H9 (cell line): Measurements from ENCODE around the gene TCEAL3. TPM values are rescaled to one million over a fixed set of nuclear protein-coding genes. Genes with fewer than 3 reads are reported as not detected.
A peak's percentile ranks its signal among the peaks of the same experiment; 100 is the strongest.

ENCODE experiments used
- DNase-seq: peaks from one replicate; pipeline ENCODE4 v3.0.0-alpha.2; 2017
- H2AFZ ChIP-seq: one replicate; pipeline ENCODE4 v1.6.1; 2013; ENCODE audit warnings: mild to moderate bottlenecking, low read length, control low read depth, moderate library complexity
- H2AK5ac ChIP-seq: 2 replicates; pipeline ENCODE4 v1.6.1; 2013; ENCODE audit warnings: low read length, control low read depth, mixed read lengths; ENCODE audit not compliant: insufficient read length
- H2BK120ac ChIP-seq: one replicate; pipeline ENCODE4 v1.6.1; 2013; ENCODE audit warnings: low read depth, mild to moderate bottlenecking, low read length, control low read depth, inconsistent platforms; ENCODE audit not compliant: poor library complexity, severe bottlenecking
- H2BK12ac ChIP-seq: 2 replicates; pipeline ENCODE4 v1.6.1; 2013; ENCODE audit warnings: low read length, control low read depth, mixed read lengths, low read depth; ENCODE audit not compliant: insufficient read length
- H2BK15ac ChIP-seq: 2 replicates; pipeline ENCODE4 v1.6.1; 2013; ENCODE audit warnings: low read depth, low read length, control low read depth
- H2BK20ac ChIP-seq: one replicate; pipeline ENCODE4 v1.6.1; 2013; ENCODE audit warnings: low read depth, mild to moderate bottlenecking, low read length, control low read depth, inconsistent platforms; ENCODE audit not compliant: poor library complexity, severe bottlenecking
- H2BK5ac ChIP-seq: 2 replicates; pipeline ENCODE4 v1.6.1; 2013; ENCODE audit warnings: low read length, control low read depth, mixed read lengths; ENCODE audit not compliant: insufficient read length
- H3K14ac ChIP-seq: 2 replicates; pipeline ENCODE4 v1.6.1; 2013; ENCODE audit warnings: low read length, control low read depth; ENCODE audit not compliant: insufficient read depth
- H3K18ac ChIP-seq: 2 replicates; pipeline ENCODE4 v1.6.1; 2013; ENCODE audit warnings: low read depth, mild to moderate bottlenecking, mixed read lengths, low read length, control low read depth; ENCODE audit not compliant: insufficient read length
- H3K23ac ChIP-seq: 2 replicates; pipeline ENCODE4 v1.6.1; 2013; ENCODE audit warnings: low read length, control low read depth, mixed read lengths, low read depth; ENCODE audit not compliant: insufficient read length
- H3K23me2 ChIP-seq: 2 replicates; pipeline ENCODE4 v1.6.1; 2013; ENCODE audit warnings: low read depth, mild to moderate bottlenecking, mixed read lengths, low read length, control low read depth; ENCODE audit not compliant: insufficient read length, poor library complexity, severe bottlenecking
- H3K27ac ChIP-seq: 2 replicates; pipeline ENCODE4 v1.5.1; 2013; ENCODE audit warnings: low read length, control low read depth, mixed read lengths, low read depth; ENCODE audit not compliant: insufficient read length
- H3K27me3 ChIP-seq: 2 replicates; pipeline ENCODE4 v1.6.1; 2013; ENCODE audit warnings: low read length, control low read depth, inconsistent platforms; ENCODE audit not compliant: insufficient read depth
- H3K4ac ChIP-seq: 2 replicates; pipeline ENCODE4 v1.6.1; 2013; ENCODE audit warnings: low read depth, mild to moderate bottlenecking, control low read depth, inconsistent platforms, low read length, moderate library complexity
- H3K4me1 ChIP-seq: 2 replicates; pipeline ENCODE4 v1.6.1; 2013; ENCODE audit warnings: low read length, control low read depth, inconsistent platforms; ENCODE audit not compliant: insufficient read depth
- H3K4me2 ChIP-seq: 2 replicates; pipeline ENCODE4 v1.6.1; 2013; ENCODE audit warnings: low read length, control low read depth, mixed read lengths; ENCODE audit not compliant: insufficient read length, insufficient read depth
- H3K56ac ChIP-seq: 2 replicates; pipeline ENCODE4 v1.6.1; 2013; ENCODE audit warnings: low read depth, mild to moderate bottlenecking, mixed read lengths, low read length, control low read depth; ENCODE audit not compliant: insufficient read length
- H3K79me1 ChIP-seq: 2 replicates; pipeline ENCODE4 v1.6.1; 2013; ENCODE audit warnings: low read depth, mild to moderate bottlenecking, moderate library complexity, low read length, control low read depth, inconsistent platforms; ENCODE audit not compliant: insufficient read depth, poor library complexity, severe bottlenecking
- H3K79me2 ChIP-seq: 2 replicates; pipeline ENCODE4 v1.6.1; 2013; ENCODE audit warnings: low read length, control low read depth, inconsistent platforms; ENCODE audit not compliant: insufficient read depth
- H3K9ac ChIP-seq: 2 replicates; pipeline ENCODE4 v1.6.1; 2013; ENCODE audit warnings: low read length, control low read depth, mixed read lengths; ENCODE audit not compliant: insufficient read length; ENCODE audit errors: extremely low read depth
- H3K9me3 ChIP-seq: one replicate; pipeline ENCODE4 v1.6.1; 2013; ENCODE audit warnings: low read depth, low read length, inconsistent platforms; ENCODE audit not compliant: control insufficient read depth
- H3T11ph ChIP-seq: one replicate; pipeline ENCODE4 v1.6.1; 2013; ENCODE audit warnings: mild to moderate bottlenecking, low read length, control low read depth, inconsistent platforms
- H4K20me1 ChIP-seq: one replicate; pipeline ENCODE4 v1.6.1; 2013; ENCODE audit not compliant: control insufficient read depth, insufficient read length, insufficient read depth
- H4K5ac ChIP-seq: 2 replicates; pipeline ENCODE4 v1.6.1; 2013; ENCODE audit warnings: low read depth, mild to moderate bottlenecking, mixed read lengths, low read length, control low read depth; ENCODE audit not compliant: insufficient read length
- H4K8ac ChIP-seq: replicated peaks from 2 replicates; pipeline ENCODE4 v1.6.1; 2013; ENCODE audit warnings: low read length, control low read depth, mixed read lengths, low read depth; ENCODE audit not compliant: insufficient read length
- H4K91ac ChIP-seq: 2 replicates; pipeline ENCODE4 v1.6.1; 2013; ENCODE audit warnings: low read depth, mild to moderate bottlenecking, moderate library complexity, mixed read lengths, low read length, control low read depth; ENCODE audit not compliant: insufficient read length
- H3K27ac Mint-ChIP-seq, 3 experiments: 2 replicates in 2 of 3; 3 replicates in 1 of 3; pipeline ENCODE4 v1.8.0; 2020 to 2021; ENCODE audit warnings: mixed read lengths in 3 of 3, mild to moderate bottlenecking in 1 of 3, moderate library complexity in 1 of 3
- H3K27me3 Mint-ChIP-seq: 2 replicates; pipeline ENCODE4 v1.8.0; 2021; ENCODE audit warnings: low read depth, mild to moderate bottlenecking, moderate library complexity, mixed read lengths
- H3K36me3 Mint-ChIP-seq, 3 experiments: 2 replicates in 2 of 3; 3 replicates in 1 of 3; pipeline ENCODE4 v1.8.0; 2020 to 2021; ENCODE audit warnings: low read depth in 3 of 3, mixed read lengths in 3 of 3; ENCODE audit not compliant: insufficient read depth in 1 of 3
- H3K4me1 Mint-ChIP-seq, 2 experiments: 2 replicates each; pipeline ENCODE4 v1.8.0; 2020; ENCODE audit warnings: mixed read lengths in 2 of 2
- H3K4me3 Mint-ChIP-seq, 2 experiments: 2 replicates in 1 of 2; 3 replicates in 1 of 2; pipeline ENCODE4 v1.8.0; 2020 to 2021; ENCODE audit warnings: mild to moderate bottlenecking in 2 of 2, mixed read lengths in 2 of 2, moderate library complexity in 1 of 2
- H3K9me3 Mint-ChIP-seq, 2 experiments: 2 replicates in 1 of 2; 3 replicates in 1 of 2; pipeline ENCODE4 v1.8.0; 2020; ENCODE audit warnings: mild to moderate bottlenecking in 2 of 2, mixed read lengths in 2 of 2, moderate library complexity in 1 of 2
- CTCF ChIP-seq: fragments of 200-600 bp; sonication (generic); conservative IDR thresholded peaks from 3 replicates; pipeline ENCODE4 v1.8.0; 2021; ENCODE audit warnings: antibody characterized with exemption, mild to moderate bottlenecking
- WGBS: extraction: QIAGEN DNeasy Blood & Tissue Kit; methylation state at CpG from one replicate; pipeline ENCODE4 v1.1.7; 2013; ENCODE audit warnings: missing lambda C conversion rate, low lambda C conversion rate, mixed read lengths; ENCODE audit not compliant: insufficient read length; ENCODE audit errors: extremely low coverage; 5-methylcytosine and 5-hydroxymethylcytosine counted together
- total RNA-seq: library from RNA; stranded (reverse); gene quantifications from 2 replicates; pipeline ENCODE4 v1.2.1, GENCODE V29; 2021

Gene TCEAL3
- total RNA-seq, 1 experiment from 2014 or later: 11.1 TPM

GRCh38 chrX:103629318-103630170 lies 21.8 kb downstream of the TCEAL3 start:
- Histone ChIP-seq H3K4me1 (no peaks in the 10 kb centered on the region), H2BK12ac (no peak overlapping the region), H3K4ac (no peak overlapping the region), H3K9me3 (no peaks in the 10 kb centered on the region), H2BK120ac (no peak overlapping the region), H2BK15ac (no peak overlapping the region), H3K27ac (no peak overlapping the region), H3K23ac (no peak overlapping the region), H2AFZ (peak overlapping the region; percentile 90), H4K20me1 (no peaks in the 10 kb centered on the region), H2AK5ac (no peak overlapping the region), H3T11ph (no peak overlapping the region), H2BK5ac (no peak overlapping the region), H2BK20ac (no peak overlapping the region), H3K9ac (peak overlapping the region; percentile 35), H3K27me3 (no peaks in the 10 kb centered on the region), H3K14ac (peak overlapping the region; percentile 84), H4K5ac (no peak overlapping the region), H3K79me2 (no peaks in the 10 kb centered on the region), H3K23me2 (peaks cover 4% of the 10 kb centered on the region), H3K18ac (peak overlapping the region; percentile 88), H4K8ac (no peak overlapping the region), H4K91ac (no peak overlapping the region), H3K79me1 (no peaks in the 10 kb centered on the region), H3K4me2 (peak overlapping the region; percentile 54), H3K56ac (no peak overlapping the region)
- peak; percentile 60 for TF ChIP-seq CTCF
- peak overlapping the region; percentile 81 to 96 (median 93) for H3K27ac Mint-ChIP-seq
- no peaks in the 10 kb centered on the region for H3K36me3 Mint-ChIP-seq
- H3K9me3 Mint-ChIP-seq: peaks cover 0 to 19% of the 10 kb centered on the region in 2 experiments; a peak in 2 of 5 replicates
- DNase-seq: peak; percentile 90
- H3K4me3 Mint-ChIP-seq: peak overlapping the region; percentile 86 to 94
- no CpG with 5 or more reads among the region's 49 CpGs for WGBS
- no peaks in the 10 kb centered on the region for H3K27me3 Mint-ChIP-seq
- H3K4me1 Mint-ChIP-seq: peaks cover 6 to 9% of the 10 kb centered on the region in 2 experiments; a peak in 3 of 4 replicates
